Measurements from ENCODE around the gene IL10RB. TPM values are rescaled to one million over a fixed set of nuclear protein-coding genes. Genes with fewer than 3 reads are reported as not detected.

The IL10RB gene
- total and polyA plus RNA-seq, 10 donors, result 25.4 to 89.7 (median 55.3) TPM

DNA sequence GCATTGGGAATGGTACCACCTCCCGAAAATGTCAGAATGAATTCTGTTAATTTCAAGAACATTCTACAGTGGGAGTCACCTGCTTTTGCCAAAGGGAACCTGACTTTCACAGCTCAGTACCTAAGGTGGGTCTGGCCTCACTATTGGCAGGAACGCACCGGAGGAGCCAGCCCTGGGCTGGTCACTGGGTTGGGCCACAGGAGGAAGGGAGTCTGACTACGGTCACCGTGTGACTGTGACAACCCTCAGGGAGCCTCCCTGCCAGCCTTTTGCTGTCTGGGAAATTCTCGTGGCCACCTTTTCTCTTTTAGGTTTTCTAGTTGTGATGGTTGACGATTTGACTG is 2.2 kb downstream of the IL10RB start:
- Histone ChIP-seq H3K4me3 (peak overlapping the region in 1 of 8 donors; percentile 95), H3K27ac (peak overlapping the region; percentile 15 to 97 (median 94)), H3K9me3 (no peaks in the 10 kb centered on the region), H3K36me3 (peaks cover 0 to 73% (median 32%) of the 10 kb centered on the region in 6 donors), H3K4me1 (peaks cover 23 to 95% (median 61%) of the 10 kb centered on the region in 6 donors), H3K27me3 (replicated peaks in 1 of 7) (no peaks in the 10 kb centered on the region)
- DNase-seq, result no peak
- no peak for TF ChIP-seq CTCF (IDR thresholded peaks at IDR 0.05 in 8 of 11, conservative IDR thresholded peaks at IDR 0.05 in 3 of 11)
- TF ChIP-seq POLR2AphosphoS5 (IDR thresholded peaks at IDR 0.05), result peak in 1 of 3 donors; percentile 26
- no peak for TF ChIP-seq POLR2A (IDR thresholded peaks at IDR 0.05)
- 70 to 82% (median 75%) methylated on average over 7 of the region's 7 CpGs for WGBS, 5 donors
- intact Hi-C loops (cut with DNase I; ENCODE audit: low total_unique reads), result no loop called here

DNA sequence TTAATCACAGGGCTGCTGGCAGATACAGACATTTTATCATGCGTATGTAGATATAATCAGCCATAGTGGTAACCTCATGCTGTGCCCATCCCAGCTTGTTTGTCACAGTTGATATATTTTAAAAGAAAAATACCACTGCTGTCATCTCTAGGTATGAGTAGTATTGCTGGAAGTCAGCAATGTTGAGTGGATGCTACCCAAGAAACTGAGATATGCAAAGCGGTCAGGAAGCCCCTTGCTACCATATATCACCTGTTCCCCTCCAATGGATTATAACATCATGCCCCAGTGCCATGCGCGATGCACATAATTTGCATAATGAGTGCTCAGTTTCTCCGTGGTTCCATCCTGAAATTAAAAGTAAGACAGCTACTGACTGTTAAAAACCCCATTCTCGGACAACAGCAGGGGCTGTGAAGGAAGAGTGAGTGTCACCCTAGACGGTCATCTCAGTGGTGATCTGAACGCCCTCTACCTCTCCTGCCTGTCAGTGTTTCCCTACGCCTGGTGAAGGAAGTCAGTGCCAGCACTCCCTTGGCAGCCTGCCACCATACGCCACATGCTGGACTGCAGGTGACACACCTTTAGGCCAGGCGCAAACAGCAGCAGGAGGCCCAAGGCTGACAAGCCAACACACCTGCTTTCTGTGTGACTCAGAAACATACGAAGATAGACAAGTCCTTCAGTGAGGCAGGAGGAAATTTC is 2.7 kb downstream of the IL10RB start:
- Histone ChIP-seq H3K36me3 (peaks cover 0 to 73% (median 32%) of the 10 kb centered on the region in 6 donors), H3K4me1 (peaks cover 23 to 90% (median 60%) of the 10 kb centered on the region in 6 donors), H3K27ac (peak overlapping the region; percentile 15 to 97 (median 94)), H3K27me3 (replicated peaks in 1 of 7) (no peaks in the 10 kb centered on the region), H3K4me3 (peak overlapping the region in 1 of 8 donors; percentile 95), H3K9me3 (no peaks in the 10 kb centered on the region)
- WGBS, 5 donors, result 59 to 66% (median 61%) methylated on average over 12 of the region's 12 CpGs
- TF ChIP-seq POLR2A (IDR thresholded peaks at IDR 0.05) (no peak), CTCF (IDR thresholded peaks at IDR 0.05 in 8 of 11, conservative IDR thresholded peaks at IDR 0.05 in 3 of 11) (peak in 1 of 11 experiments; percentile 5), POLR2AphosphoS5 (IDR thresholded peaks at IDR 0.05) (peak in 2 of 3 donors; percentile 71 to 76)
- intact Hi-C loops (cut with DNase I; ENCODE audit: low total_unique reads), result no loop called here
- DNase-seq, result no peak

DNA sequence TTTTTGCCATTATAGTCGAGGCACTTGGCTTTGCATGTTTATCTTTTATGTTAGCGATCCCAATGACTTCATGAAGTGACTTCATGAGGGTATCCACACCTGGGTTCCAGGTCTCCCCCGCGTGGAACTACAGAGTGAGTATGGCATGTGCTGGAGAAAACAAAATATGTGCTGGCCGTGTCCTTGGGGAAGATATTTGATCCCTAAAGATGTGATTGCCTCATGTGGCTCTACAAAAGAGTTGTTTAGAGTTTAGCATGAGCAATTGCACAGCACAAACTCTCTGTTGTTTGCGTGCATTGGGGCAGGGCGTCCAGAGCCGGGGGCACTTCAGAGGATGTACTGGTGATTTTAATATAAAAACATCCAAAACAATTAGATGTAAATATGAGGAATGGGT is 4.8 kb downstream of the IL10RB start:
- 96 to 97% (median 96%) methylated on average over 8 of the region's 8 CpGs for WGBS, 5 donors
- Histone ChIP-seq H3K4me1 (peaks cover 16 to 69% (median 45%) of the 10 kb centered on the region in 6 donors), H3K9me3 (no peaks in the 10 kb centered on the region), H3K4me3 (no peak overlapping the region), H3K36me3 (peaks cover 0 to 83% (median 38%) of the 10 kb centered on the region in 6 donors), H3K27me3 (replicated peaks in 1 of 7) (no peaks in the 10 kb centered on the region), H3K27ac (peak overlapping the region in 3 of 8 donors; percentile 21 to 45 (median 38))
- no peak for DNase-seq
- TF ChIP-seq POLR2AphosphoS5 (IDR thresholded peaks at IDR 0.05) (no peak), CTCF (IDR thresholded peaks at IDR 0.05 in 8 of 11, conservative IDR thresholded peaks at IDR 0.05 in 3 of 11) (no peak), POLR2A (IDR thresholded peaks at IDR 0.05) (no peak)
- intact Hi-C loops (cut with DNase I; ENCODE audit: low total_unique reads), result no loop called here

DNA sequence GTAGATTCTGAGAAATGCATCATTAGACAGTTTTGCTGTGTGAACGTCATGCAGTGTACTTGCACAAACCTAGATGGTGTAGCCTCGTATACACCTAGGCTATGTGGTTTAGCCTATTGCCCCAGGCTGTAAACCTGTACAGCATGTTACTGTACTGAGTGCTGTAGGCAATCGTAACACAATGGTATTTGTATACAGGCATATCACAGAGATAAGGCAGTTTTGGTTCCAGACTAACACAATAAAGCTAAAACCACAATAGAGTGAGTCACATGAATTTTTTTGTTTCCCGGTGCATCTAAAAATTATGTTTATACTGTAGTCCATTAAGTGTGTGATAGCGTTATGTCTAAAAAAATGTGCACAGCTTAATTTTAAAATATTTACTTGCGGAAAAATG is 6.9 kb downstream of the IL10RB start:
- Histone ChIP-seq H3K9me3 (no peaks in the 10 kb centered on the region), H3K27ac (no peak overlapping the region), H3K27me3 (replicated peaks in 1 of 7) (no peaks in the 10 kb centered on the region), H3K4me3 (no peak overlapping the region), H3K4me1 (peaks cover 7 to 50% (median 30%) of the 10 kb centered on the region in 6 donors), H3K36me3 (peaks cover 0 to 100% (median 48%) of the 10 kb centered on the region in 6 donors)
- intact Hi-C loops (cut with DNase I; ENCODE audit: low total_unique reads), result no loop called here
- 89 to 95% (median 93%) methylated on average over 6 of the region's 6 CpGs for WGBS, 5 donors
- DNase-seq, result no peak
- TF ChIP-seq POLR2A (IDR thresholded peaks at IDR 0.05), result no peak
- TF ChIP-seq CTCF (IDR thresholded peaks at IDR 0.05 in 8 of 11, conservative IDR thresholded peaks at IDR 0.05 in 3 of 11), result no peak

All from spleen (tissue), 11 donors.